Fibroblast of lung (primary cell): ENCODE results near the gene RAB3GAP1. TPM values are rescaled to one million over a fixed set of nuclear protein-coding genes. Genes with fewer than 3 reads are reported as not detected.

Experiments used
- DNase-seq, 2 donors: peaks; one replicate each; pipeline versions ENCODE4 v3.0.0 to v3.0.0-alpha.2; 2010; ENCODE audit warnings: low read depth in 2 of 2
- H2AFZ ChIP-seq: 2 replicates; pipeline ENCODE4 v1.5.1; 2012; ENCODE audit warnings: low read length, control low read depth, inconsistent platforms
- H3K27ac ChIP-seq: 2 replicates; pipeline ENCODE4 v1.5.1; 2011; ENCODE audit warnings: low read length, control low read depth; ENCODE audit not compliant: insufficient read depth
- H3K27me3 ChIP-seq: 2 replicates; pipeline ENCODE4 v1.5.1; 2011; ENCODE audit warnings: mild to moderate bottlenecking, low read length; ENCODE audit not compliant: control insufficient read depth, insufficient read depth
- H3K36me3 ChIP-seq: 2 replicates; pipeline ENCODE4 v1.5.1; 2011; ENCODE audit warnings: low read length; ENCODE audit not compliant: control insufficient read depth, insufficient read depth
- H3K4me1 ChIP-seq: 2 replicates; pipeline ENCODE4 v1.5.1; 2011; ENCODE audit warnings: low read length; ENCODE audit not compliant: control insufficient read depth, insufficient read depth; ENCODE audit errors: extremely low read depth
- H3K4me2 ChIP-seq: 2 replicates; pipeline ENCODE4 v1.5.1; 2011; ENCODE audit warnings: low read length, control low read depth; ENCODE audit not compliant: insufficient read depth; ENCODE audit errors: extremely low read depth
- H3K4me3 ChIP-seq, 4 experiments: fragments of 200-600 bp in 1 of 4; sonication (generic) in 1 of 4; replicated peaks in 1 of 4; 2 replicates each; pipeline ENCODE4 v1.5.1; 2011 to 2016; ENCODE audit warnings: low read length in 4 of 4, low read depth in 3 of 4, mild to moderate bottlenecking in 3 of 4, control low read depth in 2 of 4, inconsistent platforms in 1 of 4, mixed read lengths in 1 of 4; ENCODE audit not compliant: insufficient read depth in 1 of 4; ENCODE audit errors: control extremely low read depth in 1 of 4
- H3K79me2 ChIP-seq: 2 replicates; pipeline ENCODE4 v1.5.1; 2012; ENCODE audit warnings: mild to moderate bottlenecking, low read length, inconsistent platforms; ENCODE audit not compliant: control insufficient read depth, insufficient read depth
- H3K9ac ChIP-seq: 2 replicates; pipeline ENCODE4 v1.5.1; 2011; ENCODE audit warnings: mild to moderate bottlenecking, low read length, control low read depth; ENCODE audit not compliant: insufficient read depth
- H3K9me3 ChIP-seq: 2 replicates; pipeline ENCODE4 v1.5.1; 2012; ENCODE audit warnings: low read depth, low read length; ENCODE audit not compliant: control insufficient read depth, insufficient read depth
- H4K20me1 ChIP-seq: 2 replicates; pipeline ENCODE4 v1.5.1; 2011; ENCODE audit warnings: low read length; ENCODE audit not compliant: control insufficient read depth, insufficient read depth; ENCODE audit errors: extremely low read depth
- EZH2 ChIP-seq: IDR thresholded peaks from 2 replicates; pipeline ENCODE4 v1.5.1; 2012; ENCODE audit warnings: low read length, control low read depth, mild to moderate bottlenecking; ENCODE audit errors: missing control alignments
- polyA plus RNA-seq, 2 donors: library from polyadenylated mRNA; depleted of rRNA in 1 of 2; stranded (reverse) in 1 of 2; unstranded in 1 of 2; fragments of >200 nt; gene quantifications; 2 replicates each; pipeline ENCODE4 v1.2.1, GENCODE V29; 2011 to 2012; ENCODE audit warnings: missing spikeins in 1 of 2
- total RNA-seq: library from RNA; depleted of rRNA; stranded (reverse); fragments of >200 nt; gene quantifications from 2 replicates; pipeline ENCODE4 v1.2.1, GENCODE V29; 2014
- TF ChIP-seq, protein P1 (sequence below), 2 donors: IDR thresholded peaks in 1 of 2; conservative IDR thresholded peaks in 1 of 2; 1 replicate in 1 of 2; 2 replicates in 1 of 2; pipeline ENCODE4 v1.5.1; 2011 to 2012; ENCODE audit warnings: low read length in 2 of 2, control low read depth in 1 of 2, inconsistent platforms in 1 of 2, low read depth in 1 of 2, mild to moderate bottlenecking in 1 of 2

RAB3GAP1 gene
- total and polyA plus RNA-seq, 2 donors (not counting 1 experiment from before 2014, with no cell fraction given) = 42.4 to 82.6 TPM

DNA sequence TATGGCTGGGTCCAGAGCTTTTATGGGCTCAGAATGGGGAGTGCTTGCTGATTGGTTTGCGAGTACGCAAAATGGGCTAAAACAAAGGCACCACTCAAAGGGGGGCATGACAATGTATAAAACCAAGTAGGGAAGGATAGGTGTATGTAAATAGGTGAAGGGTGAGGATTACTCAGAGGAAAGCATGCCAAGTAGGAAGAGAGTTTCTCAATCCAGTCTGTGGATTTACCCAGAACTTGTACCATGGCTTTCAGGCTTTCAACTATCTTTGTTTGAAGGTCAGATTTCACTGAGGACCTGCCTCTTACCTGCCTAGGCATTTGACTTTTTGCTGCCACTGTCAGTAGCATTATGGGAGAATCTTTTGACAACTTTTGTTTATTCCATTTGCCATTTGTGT is 92.3 kb downstream of the RAB3GAP1 start:
- no peak overlapping the region for H3K4me3 ChIP-seq
- H3K9ac ChIP-seq = no peak overlapping the region
- no peak overlapping the region for H3K4me2 ChIP-seq
- no peaks in the 10 kb centered on the region for H3K4me1 ChIP-seq
- TF ChIP-seq EZH2 = no peak
- TF ChIP-seq, protein P1, sequence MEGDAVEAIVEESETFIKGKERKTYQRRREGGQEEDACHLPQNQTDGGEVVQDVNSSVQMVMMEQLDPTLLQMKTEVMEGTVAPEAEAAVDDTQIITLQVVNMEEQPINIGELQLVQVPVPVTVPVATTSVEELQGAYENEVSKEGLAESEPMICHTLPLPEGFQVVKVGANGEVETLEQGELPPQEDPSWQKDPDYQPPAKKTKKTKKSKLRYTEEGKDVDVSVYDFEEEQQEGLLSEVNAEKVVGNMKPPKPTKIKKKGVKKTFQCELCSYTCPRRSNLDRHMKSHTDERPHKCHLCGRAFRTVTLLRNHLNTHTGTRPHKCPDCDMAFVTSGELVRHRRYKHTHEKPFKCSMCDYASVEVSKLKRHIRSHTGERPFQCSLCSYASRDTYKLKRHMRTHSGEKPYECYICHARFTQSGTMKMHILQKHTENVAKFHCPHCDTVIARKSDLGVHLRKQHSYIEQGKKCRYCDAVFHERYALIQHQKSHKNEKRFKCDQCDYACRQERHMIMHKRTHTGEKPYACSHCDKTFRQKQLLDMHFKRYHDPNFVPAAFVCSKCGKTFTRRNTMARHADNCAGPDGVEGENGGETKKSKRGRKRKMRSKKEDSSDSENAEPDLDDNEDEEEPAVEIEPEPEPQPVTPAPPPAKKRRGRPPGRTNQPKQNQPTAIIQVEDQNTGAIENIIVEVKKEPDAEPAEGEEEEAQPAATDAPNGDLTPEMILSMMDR (conservative IDR thresholded peaks at IDR 0.05 in 1 of 2, IDR thresholded peaks at IDR 0.05 in 1 of 2; ENCODE audit: low read depth in 1 of 2, low read length in 2 of 2) = no peak
- H3K36me3 ChIP-seq = peaks cover 3% of the 10 kb centered on the region
- H4K20me1 ChIP-seq = no peaks in the 10 kb centered on the region
- no peak overlapping the region for H3K27ac ChIP-seq
- no peaks in the 10 kb centered on the region for H3K9me3 ChIP-seq
- H3K79me2 ChIP-seq = no peaks in the 10 kb centered on the region
- peak in 1 of 2 donors; percentile 16 for DNase-seq
- H3K27me3 ChIP-seq = no peaks in the 10 kb centered on the region
- H2AFZ ChIP-seq = no peak overlapping the region

DNA sequence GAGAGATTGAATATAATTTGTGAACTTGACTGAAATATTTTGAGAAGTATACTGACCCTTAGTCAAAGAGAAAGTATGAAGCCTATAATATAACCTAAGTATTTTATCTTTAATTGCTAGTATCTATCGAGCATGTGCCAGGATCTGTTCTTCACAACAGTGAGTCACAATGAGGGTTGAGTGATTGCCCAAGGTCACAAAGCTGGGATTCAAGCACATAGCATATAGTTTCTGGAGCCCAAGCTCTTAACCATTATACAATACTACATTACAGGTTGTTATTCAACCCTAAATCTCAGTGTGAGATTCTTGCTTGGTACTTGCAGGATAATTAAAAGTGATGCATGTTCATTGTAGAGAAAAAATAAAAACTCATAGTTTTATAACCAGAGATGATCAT is 97.2 kb downstream of the RAB3GAP1 start:
- H4K20me1 ChIP-seq = no peaks in the 10 kb centered on the region
- no peak overlapping the region for H2AFZ ChIP-seq
- DNase-seq = peak; percentile 40 to 49
- H3K27me3 ChIP-seq = no peaks in the 10 kb centered on the region
- no peak overlapping the region for H3K4me2 ChIP-seq
- no peaks in the 10 kb centered on the region for H3K9me3 ChIP-seq
- H3K27ac ChIP-seq = no peak overlapping the region
- H3K4me1 ChIP-seq = no peaks in the 10 kb centered on the region
- no peak overlapping the region for H3K9ac ChIP-seq
- no peak overlapping the region for H3K4me3 ChIP-seq
- no peaks in the 10 kb centered on the region for H3K36me3 ChIP-seq
- TF ChIP-seq EZH2 = no peak
- TF ChIP-seq, protein P1 (conservative IDR thresholded peaks at IDR 0.05 in 1 of 2, IDR thresholded peaks at IDR 0.05 in 1 of 2; ENCODE audit: low read depth in 1 of 2, low read length in 2 of 2) = no peak
- no peaks in the 10 kb centered on the region for H3K79me2 ChIP-seq

DNA sequence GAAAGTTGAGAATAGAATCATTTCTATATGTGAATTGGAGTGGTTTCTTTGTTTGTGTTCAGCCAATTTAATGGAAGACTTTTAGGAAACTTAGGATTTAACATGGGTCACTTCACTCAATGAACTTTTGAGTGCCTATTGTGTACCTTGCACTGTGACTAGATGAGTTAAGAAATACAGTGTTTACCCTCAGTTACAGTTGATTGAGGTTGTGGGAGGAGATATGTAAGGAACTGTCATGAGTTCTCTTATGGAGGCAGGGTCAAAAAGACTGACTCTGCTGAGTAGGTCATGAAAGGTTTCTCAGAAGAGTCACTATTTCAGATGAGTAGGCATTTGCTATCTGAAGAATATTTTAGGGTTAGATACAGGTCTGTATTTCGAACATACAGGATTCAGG is 98.6 kb downstream of the RAB3GAP1 start:
- peaks cover 2% of the 10 kb centered on the region for H3K36me3 ChIP-seq
- no peak overlapping the region for H3K27ac ChIP-seq
- no peaks in the 10 kb centered on the region for H3K9me3 ChIP-seq
- no peaks in the 10 kb centered on the region for H4K20me1 ChIP-seq
- no peak overlapping the region for H3K4me3 ChIP-seq
- TF ChIP-seq EZH2 = no peak
- TF ChIP-seq, protein P1 (conservative IDR thresholded peaks at IDR 0.05 in 1 of 2, IDR thresholded peaks at IDR 0.05 in 1 of 2; ENCODE audit: low read depth in 1 of 2, low read length in 2 of 2) = no peak
- H3K4me1 ChIP-seq = no peaks in the 10 kb centered on the region
- no peak overlapping the region for H3K9ac ChIP-seq
- H3K27me3 ChIP-seq = no peaks in the 10 kb centered on the region
- DNase-seq = no peak
- no peaks in the 10 kb centered on the region for H3K79me2 ChIP-seq
- H3K4me2 ChIP-seq = no peak overlapping the region
- no peak overlapping the region for H2AFZ ChIP-seq
